Kidney capillary endothelial cell (primary cell): Measurements from ENCODE around the gene ERN1.

ENCODE experiments used
- DNase-seq: peaks from one replicate; pipeline ENCODE4 v3.0.0-alpha.2; 2018; ENCODE audit warnings: low spot score

The ERN1 gene

DNA sequence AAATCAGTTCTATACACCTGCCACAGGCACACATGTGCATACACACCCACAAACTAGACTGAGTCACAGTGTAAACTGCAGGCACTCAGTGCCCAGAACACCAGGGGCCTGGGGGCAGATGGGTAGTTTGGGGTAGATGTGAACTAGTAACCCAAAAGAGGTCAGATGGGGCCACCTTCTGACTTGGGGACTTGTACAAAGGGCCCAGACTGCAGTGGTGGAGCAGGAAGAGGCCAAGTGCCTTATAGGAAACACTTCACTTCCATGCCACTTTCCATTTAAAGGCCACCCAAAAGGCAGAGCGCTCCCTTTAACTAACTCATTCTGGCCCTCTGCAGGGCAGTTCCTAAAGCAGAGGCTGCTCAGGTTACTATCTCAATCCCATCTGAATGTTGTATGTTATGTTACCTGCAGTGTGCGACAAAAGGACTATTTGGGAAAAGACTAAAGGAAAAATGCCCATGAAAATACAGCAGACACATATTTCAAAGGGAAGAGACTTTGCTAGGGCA is 27.8 kb upstream of the ERN1 start:
- no peak for DNase-seq

DNA sequence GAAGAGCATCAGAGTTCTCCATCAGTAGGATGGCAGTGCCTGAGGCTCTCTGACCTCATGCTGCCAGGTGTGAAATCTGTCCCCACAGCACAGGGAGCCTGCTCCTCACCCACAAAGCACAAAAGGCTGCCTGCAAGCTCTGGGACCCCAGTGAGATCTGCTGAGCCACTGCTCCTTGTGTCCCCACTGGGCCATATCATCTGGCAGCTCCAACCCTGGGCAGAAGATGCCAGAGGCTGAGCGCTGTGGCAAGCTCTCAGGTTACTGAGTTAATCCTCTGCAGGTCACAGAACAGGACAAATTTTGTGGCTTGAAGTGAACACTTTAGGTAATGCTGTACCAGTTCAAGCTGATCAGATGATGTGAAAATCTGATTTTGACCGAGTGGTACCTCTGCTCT is 26.7 kb upstream of the ERN1 start:
- DNase-seq = no peak

DNA sequence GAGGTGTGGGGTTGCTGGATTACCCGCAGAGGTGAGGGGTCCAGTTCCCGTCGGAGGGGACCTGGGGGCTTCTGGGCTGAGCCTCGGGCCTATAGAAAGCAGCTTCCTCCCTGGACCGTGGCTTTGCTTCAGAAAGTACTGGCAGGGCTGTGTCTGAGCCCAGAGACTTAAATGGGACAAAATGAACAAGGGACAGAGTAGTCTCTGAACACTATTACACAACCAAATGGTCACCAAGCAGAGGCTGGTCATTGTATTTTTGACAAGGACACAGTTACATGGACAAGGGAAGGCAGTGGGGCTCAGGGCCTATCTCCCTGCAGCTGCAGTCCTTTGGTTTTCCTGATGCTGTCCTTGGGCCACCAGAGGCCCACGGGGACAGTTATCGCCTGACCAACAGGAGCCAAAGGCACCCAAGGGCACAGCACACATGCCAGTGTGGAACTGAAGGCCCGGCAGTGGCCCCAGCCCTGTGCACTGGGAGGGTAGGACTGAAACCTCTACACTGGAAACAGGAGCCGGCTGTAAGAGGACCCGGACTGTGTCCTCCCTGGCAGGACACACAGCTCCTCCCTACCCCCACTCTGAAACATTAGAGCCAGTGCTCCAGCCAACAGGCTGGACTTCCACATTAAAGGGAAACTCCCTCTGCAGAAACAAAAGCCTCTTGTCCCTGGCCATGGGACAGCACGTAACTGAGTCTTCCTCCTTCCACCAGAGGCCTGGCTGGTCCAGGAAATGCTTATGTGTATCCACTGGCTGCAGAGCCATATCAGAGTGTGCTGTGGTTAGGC is 26.0 kb upstream of the ERN1 start:
- no peak for DNase-seq

DNA sequence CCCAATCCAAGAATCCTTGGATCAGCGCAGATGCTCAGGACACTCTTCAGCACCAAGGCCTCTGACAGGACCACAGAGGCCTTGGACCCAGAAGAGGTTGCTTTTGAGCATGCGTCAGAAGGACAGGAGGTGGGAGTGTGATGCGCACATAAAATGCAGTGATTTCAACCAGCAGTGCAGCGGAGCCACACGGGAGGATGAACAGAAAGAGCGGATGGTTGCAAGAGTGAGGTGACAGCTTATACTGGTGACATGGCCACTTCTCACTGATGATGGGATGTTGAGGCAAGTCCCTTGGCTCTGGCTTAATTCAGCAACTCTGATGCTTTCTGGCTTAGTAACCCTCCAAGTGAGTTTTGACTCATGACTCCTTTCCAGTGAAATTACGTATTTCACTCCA is 25.2 kb upstream of the ERN1 start:
- DNase-seq = no peak

DNA sequence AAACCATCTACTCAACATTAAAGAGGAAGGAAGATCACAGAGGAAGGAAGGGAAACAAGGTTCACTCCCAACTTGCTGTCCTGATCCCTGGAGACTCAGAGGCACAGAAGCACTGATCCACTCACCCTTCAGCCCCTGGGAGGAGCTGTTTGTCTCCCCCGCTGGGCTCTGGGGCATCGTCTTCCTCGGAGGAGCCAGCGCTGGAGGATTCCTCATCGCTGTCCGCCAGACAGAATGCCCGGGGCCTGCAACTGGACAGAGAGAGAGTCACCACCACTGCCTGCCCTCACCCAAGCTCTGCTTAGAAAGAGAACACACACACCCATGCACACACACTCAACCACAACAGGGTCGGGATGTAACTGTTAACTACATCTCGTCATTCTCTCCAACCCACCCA is 24.8 kb upstream of the ERN1 start:
- DNase-seq = no peak

DNA sequence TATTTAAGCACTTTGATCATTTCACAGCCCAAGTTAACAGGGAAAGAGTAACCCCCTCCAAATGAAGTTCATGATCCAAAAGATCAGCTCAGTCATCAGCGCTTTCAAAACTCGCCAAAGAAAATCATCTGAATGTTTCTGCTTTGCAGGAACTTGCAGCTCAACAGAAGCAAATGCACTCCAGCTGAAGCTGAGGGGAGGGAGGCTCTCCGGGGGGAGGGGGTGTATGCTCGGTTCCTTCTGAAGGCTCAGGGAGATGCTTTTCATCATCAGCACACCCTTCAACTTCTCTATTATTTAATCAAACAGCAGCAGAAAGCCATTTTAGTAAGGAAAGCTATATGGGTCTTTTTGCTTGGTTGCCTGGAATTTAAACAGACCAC is 24.4 kb upstream of the ERN1 start:
- no peak for DNase-seq

DNA sequence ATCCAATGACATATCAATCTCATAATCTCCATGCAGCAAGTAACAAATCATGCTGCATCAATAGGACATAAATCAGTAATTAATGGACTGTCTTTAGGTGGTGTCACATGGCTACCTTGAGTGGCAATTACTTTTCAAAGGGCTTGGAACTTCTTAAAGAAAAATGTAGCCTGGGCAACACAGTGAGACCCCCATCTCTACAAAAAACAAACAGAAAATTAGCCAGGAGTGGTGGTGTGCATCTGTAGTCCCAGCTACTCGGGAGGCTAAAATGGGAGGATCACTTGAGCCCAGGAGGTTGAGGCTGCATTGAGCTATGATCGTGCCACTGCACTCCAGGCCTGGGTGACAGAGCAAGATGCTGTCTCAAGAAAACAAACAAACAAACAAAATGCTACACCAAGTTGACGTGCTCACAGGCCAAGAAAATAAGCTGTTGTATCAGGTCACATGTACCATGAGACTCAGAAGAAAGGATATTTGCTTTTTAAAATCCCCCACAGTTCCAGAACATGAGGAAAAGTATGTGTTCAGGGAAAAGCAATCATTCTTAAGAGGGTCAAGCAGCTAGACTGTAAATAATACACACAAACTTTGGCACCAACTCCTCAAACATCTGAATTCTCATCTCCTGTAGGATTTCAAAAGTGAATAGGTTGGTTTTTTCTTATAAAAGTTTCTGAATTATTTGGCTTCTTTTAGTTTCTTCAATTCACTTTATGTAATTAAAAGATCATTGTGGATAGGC is 23.8 kb upstream of the ERN1 start:
- no peak for DNase-seq

DNA sequence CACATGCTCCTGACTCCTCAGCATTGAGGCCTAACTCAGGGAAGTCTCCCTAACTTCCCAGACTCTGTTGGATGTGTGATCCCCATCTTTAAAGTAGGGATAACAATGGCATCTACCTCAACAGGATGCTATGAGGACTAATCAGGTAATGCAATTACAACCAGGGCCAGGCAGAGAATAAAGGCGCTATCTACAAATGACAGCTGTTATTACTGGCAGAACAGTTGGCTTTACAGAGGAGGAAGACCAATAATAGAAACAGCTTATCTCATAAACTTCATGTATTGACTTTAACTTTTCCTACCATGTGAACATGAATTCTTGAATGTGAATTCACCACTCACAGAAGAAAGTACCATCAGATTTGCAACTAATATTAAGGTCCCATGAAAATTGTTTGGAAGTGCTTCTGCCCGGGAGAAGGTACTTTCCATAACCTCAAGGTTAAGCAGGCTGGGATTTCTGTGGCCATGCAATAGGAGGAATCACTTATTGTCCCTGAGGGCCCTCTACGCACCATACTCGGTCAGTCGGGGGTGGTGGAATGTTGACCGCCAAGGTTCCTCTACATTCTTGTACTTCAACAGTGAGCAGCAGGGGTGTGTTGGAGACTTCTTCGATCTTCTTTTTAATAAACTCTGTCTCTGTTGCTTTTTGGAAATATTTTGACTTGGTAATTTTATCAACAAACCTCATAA is 22.6 kb upstream of the ERN1 start:
- no peak for DNase-seq

DNA sequence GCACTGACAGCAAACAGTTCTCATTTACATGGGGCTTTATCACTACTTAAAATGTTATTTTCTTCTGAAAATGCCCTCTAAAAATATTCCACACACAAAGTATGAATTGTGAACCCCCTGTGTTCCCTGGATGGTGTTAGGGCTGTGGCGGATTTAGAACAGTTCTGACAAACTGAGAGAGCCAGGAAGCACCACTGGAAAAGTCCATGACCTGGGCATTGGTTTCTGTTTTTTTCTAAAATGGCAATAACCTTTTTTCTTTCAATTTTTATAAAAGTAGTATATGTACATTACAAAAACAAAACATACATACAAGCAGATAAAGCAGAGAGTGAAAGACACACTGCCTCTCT is 21.0 kb upstream of the ERN1 start:
- no peak for DNase-seq

DNA sequence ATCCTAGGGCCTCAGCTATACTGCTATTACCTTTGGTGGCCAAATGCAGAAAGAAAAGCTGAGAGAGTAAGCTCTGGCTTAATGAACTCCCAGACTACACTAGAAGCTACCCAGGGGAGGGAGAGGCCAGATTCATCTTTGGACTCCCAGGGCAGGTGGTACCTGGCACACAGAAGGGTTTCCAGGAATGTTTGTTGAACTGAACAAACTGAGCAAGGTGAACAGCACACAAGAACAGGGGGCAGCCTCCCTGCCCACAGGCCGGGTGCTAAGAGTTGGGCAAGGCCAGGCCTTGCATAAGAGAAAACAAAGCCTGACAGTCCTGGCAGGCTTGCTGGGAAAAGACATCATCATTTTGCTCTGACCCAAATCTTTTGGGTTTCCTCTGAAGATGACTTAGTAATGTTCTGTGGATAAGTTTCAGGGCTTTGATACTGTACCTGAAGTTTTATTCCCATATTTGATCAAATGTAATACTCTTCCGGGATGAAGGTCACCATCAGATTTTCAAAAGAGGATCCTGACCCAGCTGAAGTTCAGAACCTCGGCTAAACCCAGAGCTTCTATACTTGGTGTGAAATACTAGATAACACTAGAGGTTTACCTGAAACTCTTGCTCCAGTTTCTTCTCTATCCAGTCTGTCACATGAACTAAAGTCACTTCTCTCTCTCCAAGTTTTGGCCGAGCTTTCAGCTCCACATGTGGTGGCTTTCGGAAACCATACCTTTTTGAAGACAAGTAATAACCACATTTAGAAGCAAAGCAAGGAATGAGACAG is 20.5 kb upstream of the ERN1 start:
- DNase-seq = no peak

DNA sequence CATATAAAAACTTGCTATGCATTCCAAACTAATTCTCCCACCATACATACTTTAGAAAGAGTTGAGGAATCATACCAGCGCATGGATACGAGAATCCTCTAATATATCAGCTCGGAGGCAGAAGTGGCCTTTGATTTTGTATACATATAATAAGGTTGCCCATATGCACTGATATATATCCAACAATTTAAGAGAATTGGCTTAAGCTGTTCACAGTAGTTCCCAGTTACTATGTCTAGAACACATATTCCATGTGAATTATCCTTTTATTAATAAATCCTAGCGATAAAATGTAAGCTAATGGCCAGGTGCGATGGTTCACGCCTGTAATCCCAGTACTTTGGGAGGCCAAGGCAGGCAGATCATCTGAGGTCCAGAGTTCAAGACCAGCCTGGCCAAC is 19.3 kb upstream of the ERN1 start:
- DNase-seq = no peak

DNA sequence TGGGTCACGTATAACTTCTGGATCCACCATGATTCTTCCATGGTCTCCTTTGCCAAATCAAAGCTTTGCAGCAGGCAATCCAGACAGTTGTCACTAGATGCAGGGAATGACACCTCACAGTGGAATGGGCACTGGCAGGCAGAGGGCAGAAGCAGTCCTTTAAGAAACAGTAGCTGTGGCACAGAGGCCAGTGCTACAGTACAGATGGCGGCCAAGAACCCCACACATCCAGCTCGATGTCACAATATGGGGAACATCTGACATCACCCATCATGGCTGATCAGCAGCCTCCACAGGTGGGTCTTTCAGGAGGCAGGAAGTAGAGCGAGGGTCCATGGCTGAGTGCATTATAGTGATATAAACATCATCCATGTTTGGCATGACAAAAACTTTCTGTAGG is 18.8 kb upstream of the ERN1 start:
- no peak for DNase-seq

DNA sequence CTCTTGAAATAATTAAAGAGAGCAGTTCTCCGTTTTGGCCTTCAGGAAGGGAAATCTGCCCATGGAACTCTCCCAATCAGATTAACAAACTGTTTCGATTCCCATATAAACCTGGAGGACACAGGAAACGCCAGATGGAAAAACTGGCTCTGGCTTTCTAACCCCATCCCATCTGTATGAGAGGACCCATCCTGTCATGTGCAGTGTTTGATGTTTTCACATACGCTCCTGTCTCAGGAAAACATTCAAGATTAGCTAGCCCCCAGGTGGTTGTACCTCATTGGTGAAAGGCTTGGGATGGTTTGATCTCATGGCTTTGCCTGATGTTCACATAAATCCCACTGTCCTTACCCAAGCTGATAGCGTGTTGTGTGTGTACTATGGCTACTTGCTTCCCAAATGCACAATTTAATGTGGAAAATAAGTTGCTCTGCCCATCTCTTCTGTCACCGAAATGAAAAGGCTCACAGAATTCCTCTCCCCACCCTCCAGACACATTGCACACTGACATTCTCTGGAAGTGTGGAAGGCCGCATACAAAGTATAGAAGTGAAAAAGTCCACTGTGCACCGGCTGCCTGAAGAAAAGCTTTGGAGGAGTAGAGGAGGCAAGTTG is 18.2 kb upstream of the ERN1 start:
- DNase-seq = no peak

DNA sequence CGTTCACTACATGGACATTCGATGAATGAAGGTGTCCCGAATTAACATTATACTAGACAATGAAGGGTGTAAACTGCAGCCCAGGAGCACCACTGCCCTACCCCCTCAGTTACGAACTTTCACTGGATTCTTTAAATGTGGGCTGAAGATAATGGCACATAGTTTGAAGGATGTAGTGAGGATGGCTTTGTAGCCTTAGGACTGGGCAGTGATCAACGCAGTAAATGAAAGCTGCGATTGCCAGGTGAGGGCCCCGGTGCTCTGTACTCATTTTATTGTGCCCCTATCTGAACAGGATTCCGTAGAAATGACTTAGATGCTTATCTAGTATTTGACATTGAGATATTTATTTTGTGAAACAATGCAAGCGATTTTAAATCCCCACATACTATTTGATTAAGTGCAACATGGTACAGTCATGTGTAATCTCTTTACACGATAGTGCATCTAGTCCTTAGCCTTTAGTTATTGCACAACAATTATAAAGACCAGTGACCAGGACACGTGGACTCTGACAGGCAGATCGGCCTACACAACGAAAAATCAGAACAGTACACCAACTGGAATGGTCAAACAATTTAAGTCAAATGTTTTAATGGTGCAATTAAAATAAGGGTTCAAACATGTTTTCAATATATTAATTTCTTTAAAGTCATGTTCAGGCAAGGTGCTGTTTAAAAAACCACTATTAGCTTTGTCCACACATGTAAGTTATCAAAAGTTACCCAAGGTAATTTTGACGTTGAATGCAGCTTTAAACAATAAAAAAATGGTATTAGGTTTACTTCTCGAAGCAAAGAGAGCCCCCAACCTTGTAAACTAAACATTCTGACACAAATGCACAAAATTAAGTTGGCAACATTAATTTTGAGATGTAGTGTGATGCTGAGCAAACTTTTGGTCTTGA is 17.4 kb upstream of the ERN1 start:
- DNase-seq = no peak

DNA sequence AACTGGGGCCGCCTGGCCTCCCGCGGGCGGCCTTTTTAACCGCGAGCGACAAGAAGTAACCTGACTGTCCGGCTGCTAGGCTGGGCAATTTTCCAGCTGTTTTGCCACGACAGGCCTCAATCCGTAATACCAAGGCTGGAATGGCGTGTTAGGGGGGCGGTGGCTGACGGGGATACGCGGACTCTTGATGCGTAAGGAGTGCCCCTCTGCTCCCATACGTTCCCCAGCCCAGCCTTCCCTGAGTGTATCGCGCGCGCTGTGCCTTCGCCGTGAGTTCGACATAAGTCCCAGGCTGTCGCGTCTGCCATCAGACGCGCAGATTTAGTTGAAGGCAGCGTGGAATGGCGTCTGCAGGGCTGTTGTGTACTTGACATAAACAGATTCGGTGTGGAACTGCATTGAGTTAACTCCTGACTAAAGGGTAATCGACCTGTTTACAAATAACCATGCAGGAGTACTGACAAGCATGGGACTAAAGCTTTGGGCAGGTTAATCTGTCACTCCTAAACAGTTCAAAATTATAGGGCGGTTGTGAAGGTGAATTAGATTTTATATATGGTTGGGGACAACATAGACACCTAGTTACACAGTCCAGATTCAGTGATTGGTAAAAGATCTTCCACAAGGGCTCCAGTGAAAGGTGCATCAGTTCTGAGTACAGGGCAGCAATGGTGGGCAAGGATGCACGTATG is 16.6 kb upstream of the ERN1 start:
- DNase-seq = no peak

DNA sequence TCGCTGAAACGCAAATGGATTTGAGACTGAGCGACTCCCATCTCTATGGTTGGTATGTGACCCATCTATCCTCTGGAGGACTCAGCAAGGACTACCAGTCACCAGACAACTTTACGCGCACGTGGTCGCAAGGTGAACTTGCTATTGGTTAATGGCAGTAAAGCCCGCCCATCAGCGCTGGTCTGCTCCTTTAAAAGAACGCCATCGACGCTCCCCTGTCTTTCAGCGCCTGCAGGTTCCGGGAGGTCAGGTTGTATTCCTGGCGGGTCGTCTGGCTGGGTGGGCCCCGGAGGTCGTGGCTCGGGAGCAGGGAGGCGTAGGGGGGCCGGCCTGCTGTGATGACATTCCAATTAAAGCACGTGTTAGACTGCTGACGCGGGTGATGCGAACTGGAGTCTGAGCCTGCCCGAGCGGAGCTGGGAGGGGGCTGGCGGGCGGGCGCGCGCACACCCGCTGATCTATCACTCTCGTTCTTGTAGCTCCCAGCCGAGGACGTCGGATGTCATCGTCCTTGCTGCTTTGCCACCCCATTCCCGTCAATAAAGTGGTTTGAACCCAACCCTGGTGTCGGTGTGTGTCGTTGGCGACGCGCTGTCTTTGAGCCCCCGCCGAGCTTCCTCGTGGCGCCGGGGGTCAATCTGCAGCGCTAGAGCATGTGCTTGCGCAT is 15.9 kb upstream of the ERN1 start:
- peak; percentile 97 for DNase-seq

DNA sequence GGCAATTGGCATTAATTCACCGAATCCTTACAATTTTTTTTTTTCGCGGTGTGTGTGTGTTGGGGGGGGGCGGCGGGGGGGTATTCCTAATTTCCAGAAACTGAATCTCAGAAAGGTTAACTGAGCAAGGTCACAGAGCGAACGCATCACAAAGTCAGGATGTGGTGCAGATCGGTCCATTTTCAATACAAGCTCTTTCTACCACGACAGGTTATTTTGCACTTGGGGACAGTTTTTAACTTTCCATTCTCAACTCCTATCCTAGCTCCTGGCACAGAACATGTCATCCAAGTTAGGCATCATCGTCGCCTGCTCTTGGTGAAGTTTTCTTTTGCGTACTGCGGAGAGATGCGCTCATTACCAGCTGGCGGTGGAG is 15.4 kb upstream of the ERN1 start:
- DNase-seq = no peak

DNA sequence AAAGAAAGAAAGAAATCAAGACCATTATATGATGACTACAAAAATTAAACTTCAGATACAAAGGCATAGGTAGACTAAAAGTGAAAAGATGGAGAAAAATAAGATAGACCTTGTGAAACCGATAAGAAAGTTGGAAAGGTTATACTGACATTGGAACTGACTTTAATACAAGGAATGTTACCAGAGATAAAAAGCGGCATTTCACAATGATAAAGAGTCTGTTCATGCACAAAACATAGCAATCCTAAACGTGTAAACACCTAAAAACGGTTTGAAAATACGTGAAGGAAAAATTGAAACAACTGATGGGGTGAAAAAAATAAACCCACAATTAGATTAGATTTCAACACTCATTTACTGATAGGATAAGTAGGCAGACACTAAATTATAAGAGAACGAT is 9.6 kb upstream of the ERN1 start:
- no peak for DNase-seq

DNA sequence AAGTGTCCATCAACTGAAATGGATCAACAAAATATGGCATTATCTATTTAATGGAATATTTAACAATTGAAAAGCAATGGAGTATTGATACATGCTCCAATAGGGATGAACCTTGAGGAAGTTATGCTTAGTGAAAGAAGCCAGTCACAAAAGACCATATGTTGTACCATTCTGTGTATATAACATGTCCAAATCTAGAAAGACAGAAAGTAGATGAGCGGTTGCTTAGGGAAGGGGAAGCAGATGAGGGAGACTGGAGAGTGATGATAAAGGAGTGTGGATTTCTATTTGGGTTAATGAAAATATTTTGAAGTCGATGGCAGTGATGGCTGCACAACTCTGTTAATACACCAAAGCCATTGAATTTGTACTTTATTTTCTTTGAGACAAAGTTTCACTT is 8.5 kb upstream of the ERN1 start:
- no peak for DNase-seq

DNA sequence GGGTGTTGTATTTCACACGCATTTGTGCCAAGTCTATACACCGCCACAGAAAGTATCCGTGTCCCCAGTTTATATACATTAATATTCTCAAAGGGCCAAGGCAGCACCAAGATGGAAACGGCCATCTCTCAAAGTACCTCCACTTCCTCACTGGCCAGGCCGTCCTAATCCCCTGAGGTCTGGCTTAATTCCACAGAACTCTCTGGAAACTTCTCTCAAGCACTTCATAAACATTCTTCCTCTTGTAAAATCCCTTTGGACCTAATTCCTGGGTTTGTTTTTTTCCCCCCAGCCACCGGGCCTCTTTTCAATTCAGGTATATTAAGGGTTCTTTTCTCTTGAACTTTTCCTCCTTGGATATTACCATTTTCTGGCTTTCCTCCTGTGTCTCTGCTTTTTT is 5.1 kb upstream of the ERN1 start:
- no peak for DNase-seq
